Left colon (tissue), 2 donors: ENCODE measurements around the gene TADA3. TPM values are rescaled to one million over a fixed set of nuclear protein-coding genes. Genes with fewer than 3 reads are reported as not detected.

Experiments used
- ATAC-seq: fragments of 200-7000 bp; cut with Tn5 transposase; one replicate; pipeline ENCODE4 v1.9.1; 2020; ENCODE audit warnings: mild to moderate bottlenecking, moderate library complexity
- DNase-seq, 2 donors: peaks; one replicate each; pipeline ENCODE4 v3.0.0-alpha.2; 2020
- intact Hi-C, 2 donors: fragments of 100-400 bp; cut with DNase I in 1 of 2; cut with micrococcal nuclease in 1 of 2; formaldehyde crosslinking; loops; one replicate each; pipeline versions ENCODE4 v1.11.2 to v1.14.0; 2022; cut with DNase I, micrococcal nuclease
- total RNA-seq, 2 donors: library from RNA; stranded (reverse); fragmentation: NEBNext Ultra II Directional; extraction: Animal tissue kit (Norgen Biotek cat#: 25700); gene quantifications; one replicate each; pipeline ENCODE4 v1.2.1, GENCODE V29; 2021
- donor health status: DM: no; HTN: no; CAD: no.
- donor health status: DM: yes; HTN: yes; CAD: no.

TADA3 gene
- total RNA-seq, 2 donors from 2014 or later, result 54.1 to 67.0 TPM

- DNase-seq (no peak), ATAC-seq (no peak)
- intact Hi-C loops, result no loop called here
These were observed 46.8 kb downstream of the TADA3 start for GRCh38 chr3:9745521-9745920.

DNA sequence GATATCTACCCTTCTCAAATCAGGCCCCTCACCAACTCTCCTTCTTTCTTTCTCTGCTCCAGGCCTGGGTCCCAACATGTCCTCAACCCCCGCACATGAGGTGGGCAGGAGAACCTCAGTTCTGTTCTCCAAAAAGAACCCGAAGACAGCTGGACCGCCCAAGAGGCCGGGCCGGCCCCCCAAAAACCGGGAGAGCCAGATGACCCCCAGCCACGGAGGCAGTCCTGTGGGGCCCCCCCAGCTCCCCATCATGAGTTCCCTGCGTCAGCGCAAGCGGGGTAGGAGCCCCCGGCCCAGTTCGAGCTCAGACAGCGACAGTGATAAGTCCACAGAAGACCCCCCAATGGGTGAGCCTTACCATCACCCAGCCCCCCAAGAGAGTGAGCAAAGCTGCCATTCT is 48.1 kb downstream of the TADA3 start:
- no peak for DNase-seq
- intact Hi-C loops, result no loop called here
- ATAC-seq, result no peak

GRCh38 chr3:9743548-9743947 is 48.7 kb downstream of the TADA3 start:
- intact Hi-C loops, result no loop called here

GRCh38 chr3:9742560-9742959 is 49.7 kb downstream of the TADA3 start:
- no peak for ATAC-seq
- no peak for DNase-seq
- intact Hi-C loops, result no loop called here

More at GRCh38 chr3:9743548-9743947, 48.7 kb downstream of the TADA3 start:
- no peak for ATAC-seq
- DNase-seq, result no peak

- ATAC-seq, result no peak
These were observed 53.1 kb downstream of the TADA3 start for GRCh38 chr3:9739181-9739580.

GRCh38 chr3:9736831-9737230 is 55.4 kb downstream of the TADA3 start:
- intact Hi-C loops, result no loop called here
- ATAC-seq, result no peak
- DNase-seq, result no peak

More at GRCh38 chr3:9739181-9739580, 53.1 kb downstream of the TADA3 start:
- intact Hi-C loops, result no loop called here
- DNase-seq, result no peak

DNA sequence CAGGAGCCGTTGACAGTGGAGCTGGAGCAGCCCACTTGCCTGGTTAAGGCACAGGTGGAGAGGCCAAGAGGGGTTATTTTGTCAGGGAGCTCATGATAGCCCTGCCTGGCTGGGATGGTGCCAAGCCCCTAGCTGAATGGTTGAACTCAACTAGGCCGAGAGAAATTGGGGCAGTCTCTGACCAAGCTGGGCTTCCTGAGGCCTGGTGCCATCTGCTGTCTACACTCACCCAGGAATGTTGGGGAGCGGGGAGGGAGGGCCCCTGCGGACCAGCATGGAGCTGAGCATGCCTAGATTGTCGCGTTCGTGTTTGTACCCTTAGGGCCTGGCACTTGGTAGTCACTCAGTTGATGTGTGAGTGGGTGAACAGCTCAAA is 59.5 kb downstream of the TADA3 start:
- DNase-seq, result no peak
- intact Hi-C loops, result no loop called here
- ATAC-seq, result no peak

DNA sequence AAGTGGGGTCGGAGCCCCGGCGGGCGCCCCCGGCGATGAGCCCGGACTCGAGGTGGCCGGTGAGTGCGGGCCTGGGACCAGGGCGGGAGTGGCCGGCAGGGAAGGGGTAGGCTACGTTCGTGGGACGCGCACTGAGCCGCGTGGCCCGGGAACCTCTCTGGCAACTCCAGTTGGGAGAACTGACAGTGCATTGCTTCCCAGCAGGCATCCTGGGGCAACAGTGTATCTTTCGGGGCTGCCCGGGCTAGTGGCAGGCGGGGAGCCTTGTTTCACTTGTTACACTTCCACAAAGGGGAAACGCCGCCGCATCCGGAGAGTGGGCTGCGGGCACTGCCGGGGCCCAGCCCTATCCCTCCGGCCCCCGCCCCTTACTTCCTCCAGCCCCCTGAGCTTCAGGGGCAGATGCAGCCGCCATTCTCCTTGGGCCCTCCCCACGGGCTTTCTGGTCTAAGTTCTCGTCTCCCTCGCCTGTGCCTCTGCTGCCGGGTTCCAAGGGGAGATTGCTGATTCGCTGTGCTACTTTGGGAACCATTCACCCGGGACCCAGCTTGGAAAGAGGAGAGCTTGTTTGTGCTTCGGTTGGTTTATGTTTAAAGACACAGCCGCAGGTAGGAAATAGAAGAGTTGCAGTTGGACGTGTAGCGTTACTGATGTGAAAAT is 60.1 kb downstream of the TADA3 start:
- DNase-seq, result peak; percentile 35 to 52
- ATAC-seq, result peak; percentile 22
- intact Hi-C loops, result no loop called here

GRCh38 chr3:9731206-9732079 is 60.8 kb downstream of the TADA3 start, which contains the start of gene BRPF1:
BRPF1 (plus strand) TSS chr3:9731735; CDS start chr3:9734141, 2,406 bp downstream.
- intact Hi-C loops, result no loop called here
- DNase-seq (peak; percentile 100), ATAC-seq (peak; percentile 95)

DNA sequence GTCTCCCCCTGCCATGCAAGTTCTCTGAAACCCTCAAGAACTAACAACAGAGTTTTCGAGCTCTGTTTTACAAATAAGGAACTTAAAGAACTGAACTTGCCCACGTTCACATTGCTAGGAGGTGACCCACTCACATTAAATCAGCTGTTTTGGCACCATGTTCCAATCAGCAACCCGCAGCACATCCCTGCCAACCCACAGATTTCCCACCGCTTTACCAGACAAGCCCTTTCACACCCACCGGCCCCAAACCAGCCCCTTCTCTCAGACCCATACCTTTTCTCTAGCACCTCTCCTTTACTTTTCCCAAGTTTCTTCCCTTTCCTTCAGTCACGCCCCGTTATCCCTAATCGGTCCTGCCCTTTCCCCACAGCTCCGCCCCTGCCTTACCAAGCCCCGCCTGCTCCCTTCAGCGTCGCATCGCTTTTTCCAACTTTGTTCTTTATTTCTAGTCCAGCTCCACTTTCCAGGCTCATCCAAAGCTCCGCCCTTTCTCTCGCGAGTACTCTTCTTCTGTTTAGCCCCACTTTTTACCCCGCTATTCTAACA is 61.5 kb downstream of the TADA3 start:
- peak; percentile 66 for ATAC-seq
- intact Hi-C loops, result no loop called here
- no peak for DNase-seq

Other genes starting within 250 kb of the TADA3 start
- under 1 TPM; 0.70 to 0.73 TPM for gene LHFPL4, start 238.7 kb downstream of the TADA3 start, total RNA-seq
- 10 to 100 TPM; 38.1 to 44.5 TPM for gene MTMR14, start 143.0 kb downstream of the TADA3 start, total RNA-seq
- gene CPNE9, start 88.6 kb downstream of the TADA3 start, total RNA-seq, result not detected
- gene BRPF1, start 60.7 kb downstream of the TADA3 start, total RNA-seq, result 10 to 100 TPM; 14.0 to 15.9 TPM
- gene OGG1, start 42.5 kb downstream of the TADA3 start, total RNA-seq, result 10 to 100 TPM; 23.8 to 25.0 TPM
- 10 to 100 TPM in 1 of 2 donors, 1 to 10 TPM in 1; 8.2 to 10.9 TPM for gene CAMK1, start 22.5 kb downstream of the TADA3 start, total RNA-seq
- 100 to 1,000 TPM; 215 to 222 TPM for gene ARPC4, start 609 bp upstream of the TADA3 start, total RNA-seq
- 10 to 100 TPM; 40.2 to 47.1 TPM for gene TTLL3, start 17.8 kb upstream of the TADA3 start, total RNA-seq
- 10 to 100 TPM; 27.3 to 29.9 TPM for gene RPUSD3, start 51.5 kb upstream of the TADA3 start, total RNA-seq
- gene CIDEC, start 87.8 kb upstream of the TADA3 start, total RNA-seq, result 10 to 100 TPM; 24.6 to 26.2 TPM
- gene JAGN1, start 98.1 kb upstream of the TADA3 start, total RNA-seq, result 10 to 100 TPM; 40.9 to 41.7 TPM
- 10 to 100 TPM; 87.3 to 88.7 TPM for gene IL17RE, start 110.4 kb upstream of the TADA3 start, total RNA-seq
- gene IL17RC, start 124.6 kb upstream of the TADA3 start, total RNA-seq, result 10 to 100 TPM; 33.4 to 37.8 TPM
- gene CRELD1, start 141.4 kb upstream of the TADA3 start, total RNA-seq, result 10 to 100 TPM; 18.8 to 23.8 TPM
- gene PRRT3, start 159.9 kb upstream of the TADA3 start, total RNA-seq, result 1 to 10 TPM; 1.1 to 1.2 TPM
- 10 to 100 TPM; 82.5 to 88.5 TPM for gene EMC3, start 194.4 kb upstream of the TADA3 start, total RNA-seq
- gene FANCD2, start 234.0 kb upstream of the TADA3 start, total RNA-seq, result 10 to 100 TPM in 1 of 2 donors, 1 to 10 TPM in 1; 5.1 to 10.0 TPM